Measurements from ENCODE around the gene COMMD1.
"Not testable (repeated sequence)": the region's sequence is repeated elsewhere in the genome, so short reads cannot be mapped to it uniquely, and the experiment has no call there.

Gene COMMD1

DNA sequence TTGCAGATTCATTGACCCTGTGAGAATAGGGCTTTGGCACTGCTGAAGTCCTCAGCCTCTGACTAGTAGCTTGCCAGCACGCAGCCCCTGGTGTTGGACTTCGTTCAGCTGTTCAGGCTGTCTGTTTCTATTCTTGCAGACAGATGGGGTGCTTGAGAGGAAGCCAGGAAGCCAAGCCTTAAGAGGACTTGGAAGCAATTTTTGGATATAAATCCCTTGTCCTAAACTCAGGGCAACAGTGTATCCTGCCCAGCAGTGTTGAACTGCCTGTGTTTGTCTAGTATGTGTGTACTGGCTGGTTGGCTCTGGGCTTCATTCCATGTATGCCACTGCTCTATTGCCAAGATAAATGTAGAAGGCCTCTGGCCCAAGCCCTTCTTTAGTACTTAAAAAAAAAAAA is 108.6 kb downstream of the COMMD1 start:
- DNase-seq (ENCODE audit: low read depth in 2 of 3, low spot score in 1 of 3): no peak

DNA sequence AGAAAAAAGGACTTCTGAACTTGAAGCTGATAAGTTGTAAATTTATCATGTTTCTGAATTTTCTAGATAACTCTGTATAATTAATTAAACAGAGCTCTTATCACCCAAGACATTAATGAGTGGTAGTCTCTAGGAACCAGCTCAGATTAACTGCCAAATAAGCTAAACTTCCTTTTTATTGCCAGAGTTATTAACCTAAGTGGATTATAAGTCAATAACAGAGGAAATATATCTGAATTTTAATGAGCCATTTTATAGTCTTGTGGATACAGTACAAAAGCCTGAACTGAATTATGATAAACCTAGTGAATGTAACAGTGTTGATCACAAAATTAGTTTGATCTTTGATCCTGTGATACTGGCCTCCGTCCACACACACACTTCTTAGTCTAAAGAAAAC is 111.5 kb downstream of the COMMD1 start:
- no peak for DNase-seq (ENCODE audit: low read depth in 2 of 3, low spot score in 1 of 3)

DNA sequence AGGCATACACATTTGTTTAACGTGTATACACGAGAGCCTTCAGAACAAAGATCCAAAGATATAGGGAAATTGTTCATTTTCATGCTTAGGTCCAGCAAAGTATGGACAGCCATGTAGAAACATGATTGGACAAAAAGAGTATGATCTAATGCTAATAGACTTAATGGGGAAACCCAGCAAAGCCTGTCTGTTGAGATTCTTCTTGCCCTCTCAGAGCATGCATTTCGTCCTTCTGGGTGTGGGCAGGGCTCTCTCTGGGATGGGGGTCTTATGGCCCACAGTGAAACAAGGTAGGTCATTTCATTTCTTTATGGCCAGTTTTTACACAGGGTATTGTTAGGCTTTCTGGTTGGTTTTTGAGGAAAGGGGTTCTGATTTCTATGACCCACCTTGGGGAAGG is 124.4 kb downstream of the COMMD1 start:
- no peak for DNase-seq (ENCODE audit: low read depth in 2 of 3, low spot score in 1 of 3)

DNA sequence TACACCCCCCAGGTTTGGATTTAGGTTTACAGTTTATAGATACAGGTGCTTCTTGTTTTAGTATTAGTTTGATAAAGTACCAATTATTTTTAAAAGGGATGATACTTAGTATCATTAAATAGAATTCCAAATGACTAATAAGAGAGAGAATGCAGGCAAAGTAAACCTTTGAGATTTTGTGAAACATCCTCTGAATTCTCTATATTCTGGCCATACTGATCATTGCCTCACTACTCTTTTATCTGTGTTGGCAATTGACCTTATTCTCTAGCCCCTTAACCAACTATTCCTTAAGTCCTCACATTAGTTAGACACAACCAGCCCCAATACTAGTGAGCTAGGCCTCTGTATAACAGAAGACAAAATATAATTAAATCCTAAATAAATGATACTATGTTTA is 125.4 kb downstream of the COMMD1 start:
- no peak for DNase-seq (ENCODE audit: low read depth in 2 of 3, low spot score in 1 of 3)

DNA sequence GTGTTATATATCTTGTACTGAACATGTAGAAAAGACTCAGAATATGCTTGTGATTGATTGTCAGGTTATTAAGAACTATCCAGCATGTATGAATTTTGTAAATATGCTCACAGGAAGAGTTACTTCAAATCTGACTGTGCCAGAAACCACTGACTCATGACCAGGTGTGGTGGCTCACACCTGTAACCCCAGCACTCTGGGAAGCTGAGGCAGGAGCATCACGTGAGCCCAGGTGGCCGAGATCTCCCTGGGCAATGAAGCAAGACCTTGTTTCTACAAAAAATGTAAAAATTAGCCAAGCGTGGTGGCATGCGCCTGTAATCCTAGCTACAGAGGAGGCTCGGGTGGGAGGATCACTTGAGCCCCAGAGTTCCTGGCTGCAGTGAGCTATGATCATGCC is 126.6 kb downstream of the COMMD1 start:
- DNase-seq (ENCODE audit: low read depth in 2 of 3, low spot score in 1 of 3): no peak

DNA sequence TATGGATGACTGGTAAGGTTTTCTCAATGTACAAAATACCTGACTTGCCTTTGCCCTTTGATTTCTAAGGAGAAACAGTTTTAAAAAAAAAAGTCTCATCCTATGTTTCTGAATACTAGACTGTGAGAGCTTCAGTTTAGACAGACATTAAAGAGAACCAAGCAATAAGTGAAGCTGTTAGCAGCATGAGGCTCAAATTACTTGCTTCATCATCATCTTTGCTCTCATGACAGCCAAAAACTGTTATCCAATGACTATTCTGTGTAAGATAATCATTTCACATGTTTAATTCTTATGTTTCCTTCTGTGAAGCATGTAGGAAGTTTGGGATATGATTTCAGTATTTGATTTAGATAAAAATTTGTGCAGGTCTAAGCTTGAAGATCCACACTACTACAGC is 129.2 kb downstream of the COMMD1 start:
- no peak for DNase-seq (ENCODE audit: low read depth in 2 of 3, low spot score in 1 of 3)

DNA sequence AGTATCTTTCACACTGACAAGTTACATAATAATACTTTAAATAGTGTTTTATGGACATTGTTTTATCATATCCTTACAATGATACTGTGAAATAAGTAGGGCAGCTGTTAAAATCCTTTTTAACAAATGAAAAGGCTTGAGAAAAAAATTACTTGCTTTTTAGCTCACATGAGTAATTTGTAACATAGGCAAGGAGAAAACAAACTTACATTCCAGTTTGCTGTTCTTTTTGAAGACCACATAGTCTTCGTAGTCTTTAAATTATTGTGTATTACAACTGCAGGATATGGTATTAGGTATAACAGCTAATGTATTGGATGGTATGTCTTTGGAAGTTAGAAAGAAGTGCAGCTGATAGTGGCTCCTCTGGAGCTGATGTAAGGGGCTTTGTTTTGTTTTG is 130.8 kb downstream of the COMMD1 start:
- no peak for DNase-seq (ENCODE audit: low read depth in 2 of 3, low spot score in 1 of 3)

DNA sequence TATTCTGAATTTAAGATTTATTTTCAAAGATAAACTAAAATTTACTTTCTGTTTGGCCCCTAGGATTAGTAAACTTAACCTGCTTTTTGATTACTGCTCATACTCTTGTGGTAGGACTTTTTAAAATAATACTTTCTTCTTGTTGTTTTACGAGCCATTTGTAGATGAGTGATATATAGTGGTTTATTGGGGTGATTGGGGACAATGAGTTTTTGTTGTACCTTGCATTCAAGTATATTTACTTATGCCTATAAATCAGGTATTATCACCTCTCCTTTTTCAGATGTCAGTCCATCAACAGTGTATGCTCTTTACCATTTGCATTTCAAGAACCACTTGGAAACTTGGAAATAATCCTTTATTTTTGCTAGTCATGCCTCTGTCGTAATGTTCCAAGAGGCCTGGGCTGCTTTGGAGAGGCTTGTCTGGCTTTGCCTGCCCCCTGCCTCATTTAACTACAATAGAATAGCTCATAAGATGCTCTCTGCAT is 131.3 kb downstream of the COMMD1 start:
- DNase-seq (ENCODE audit: low read depth in 2 of 3, low spot score in 1 of 3): no peak

DNA sequence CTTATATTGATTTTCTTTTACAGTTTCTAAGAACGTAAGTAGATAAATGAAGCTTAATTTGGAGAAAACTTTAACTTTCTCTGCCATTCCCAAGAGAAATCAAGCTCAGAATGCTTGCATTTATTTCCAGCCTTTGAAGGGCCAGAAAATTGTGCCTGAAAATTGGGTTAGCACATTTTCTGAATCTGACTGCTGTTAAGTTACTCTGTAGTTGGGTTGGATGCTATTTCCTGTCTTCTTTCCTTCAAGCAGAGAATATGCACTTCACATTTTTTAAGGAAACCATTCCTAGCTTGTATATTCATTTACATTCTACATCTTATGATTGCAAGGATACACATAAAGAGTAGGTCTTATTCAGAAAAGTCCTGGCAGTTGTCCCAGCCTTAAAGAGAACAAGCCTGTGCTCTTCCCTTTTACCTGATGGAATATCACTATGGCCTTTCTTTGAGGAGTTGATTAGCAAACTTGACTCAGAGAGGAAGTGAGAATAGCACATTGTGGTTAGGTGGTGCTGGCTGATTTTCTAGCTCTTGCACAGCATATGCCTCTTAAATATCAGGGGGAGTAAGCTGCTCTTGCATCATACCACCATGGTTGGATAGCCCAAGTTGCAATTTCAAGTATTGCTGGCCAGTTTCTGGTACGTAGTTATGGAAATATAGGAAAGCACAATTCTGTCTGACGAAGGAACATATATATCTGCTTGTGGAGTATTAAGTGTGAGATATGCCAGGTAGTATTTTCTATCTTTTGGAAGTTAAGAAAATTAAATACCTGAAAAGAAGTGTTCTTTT is 133.7 kb downstream of the COMMD1 start:
- DNase-seq (ENCODE audit: low read depth in 2 of 3, low spot score in 1 of 3): peak; percentile 10 to 26 (median 17)

DNA sequence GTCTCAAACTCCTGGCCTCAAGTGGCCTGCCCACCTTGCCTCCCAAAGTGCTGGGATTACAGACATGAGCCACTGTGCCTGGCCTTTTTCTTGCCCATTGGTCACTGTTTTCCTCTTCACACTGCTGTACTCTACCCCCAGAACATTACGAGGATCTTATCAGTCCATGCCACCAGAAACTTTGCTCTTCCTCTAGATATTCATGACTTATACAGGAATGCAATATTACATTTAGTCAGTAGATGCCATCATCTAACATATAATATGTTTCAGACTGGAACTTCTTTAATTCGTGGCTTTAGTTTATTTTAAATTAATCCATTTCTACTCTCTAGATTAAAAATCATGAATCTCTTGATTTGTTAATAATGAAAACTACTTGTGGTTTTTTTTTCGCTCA is 135.5 kb downstream of the COMMD1 start:
- DNase-seq (ENCODE audit: low read depth in 2 of 3, low spot score in 1 of 3): no peak

DNA sequence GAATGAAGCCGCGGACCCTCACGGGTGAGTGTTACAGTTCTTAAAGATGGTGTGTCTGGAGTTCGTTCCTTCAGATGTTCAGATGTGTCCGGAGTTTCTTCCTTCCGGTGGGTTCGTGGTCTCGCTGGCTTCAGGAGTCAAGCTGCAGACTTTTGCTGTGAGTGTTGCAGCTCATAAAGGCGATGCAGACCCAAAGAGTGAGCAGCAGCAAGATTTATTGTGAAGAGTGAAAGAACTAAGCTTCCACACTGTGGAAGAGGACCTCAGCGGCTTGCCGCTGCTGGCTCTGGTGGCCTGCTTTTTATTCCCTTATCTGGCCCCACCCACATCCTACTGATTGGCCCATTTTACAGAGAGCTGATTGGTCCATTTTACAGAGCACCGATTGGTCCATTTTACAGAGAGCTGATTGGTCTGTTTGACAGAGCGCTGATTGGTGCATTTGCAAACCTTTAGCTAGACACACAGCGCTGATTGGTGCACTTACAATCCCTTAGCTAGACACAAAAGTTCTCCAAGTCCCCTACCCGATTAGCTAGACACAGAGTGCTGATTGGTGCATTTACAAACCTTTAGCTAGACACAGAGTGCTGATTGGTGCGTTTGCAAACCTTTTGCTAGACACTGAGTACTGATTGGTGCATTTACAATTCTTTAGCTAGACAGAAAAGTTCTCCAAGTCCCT is 136.4 kb downstream of the COMMD1 start:
- DNase-seq (ENCODE audit: low read depth in 2 of 3, low spot score in 1 of 3): not testable (repeated sequence)

DNA sequence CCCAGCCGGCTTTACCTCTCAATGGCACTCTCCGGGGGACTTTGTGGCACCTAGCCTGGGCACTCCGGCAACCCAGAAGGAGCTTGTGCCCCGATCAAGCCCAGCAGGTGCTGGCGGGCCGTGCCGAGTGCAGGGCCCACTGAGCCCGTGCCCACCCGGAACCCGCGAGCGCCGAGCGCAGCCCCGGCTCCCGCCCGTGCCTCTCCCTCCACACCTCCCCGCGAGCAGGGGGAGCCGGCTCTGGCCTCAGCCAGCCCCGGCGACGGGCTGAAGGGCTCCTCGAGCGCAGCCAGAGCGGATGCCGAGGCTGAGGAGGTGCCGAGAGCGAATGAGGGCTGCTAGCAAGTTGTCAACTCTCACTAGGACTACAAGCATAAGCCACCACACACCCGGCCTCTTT is 136.9 kb downstream of the COMMD1 start:
- DNase-seq (ENCODE audit: low read depth in 2 of 3, low spot score in 1 of 3): no peak

DNA sequence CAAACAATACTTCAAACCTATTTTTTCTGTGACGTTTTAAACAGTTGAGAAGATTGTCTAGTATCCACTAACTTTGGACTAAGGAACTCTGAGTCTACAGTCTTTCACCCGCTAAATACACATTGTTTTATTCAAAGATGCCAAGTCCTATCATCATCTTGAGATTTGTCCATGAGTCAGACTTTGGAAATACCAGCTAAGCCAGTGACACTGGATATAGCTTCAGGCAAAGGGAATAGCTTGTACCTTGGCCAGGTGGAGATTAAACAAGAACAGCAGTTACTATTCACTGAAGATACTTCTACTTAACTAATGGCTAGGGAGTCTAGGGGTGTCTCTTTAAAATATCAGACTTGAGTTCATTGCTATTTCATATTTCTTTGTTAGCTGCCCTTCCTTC is 137.5 kb downstream of the COMMD1 start:
- no peak for DNase-seq (ENCODE audit: low read depth in 2 of 3, low spot score in 1 of 3)

DNA sequence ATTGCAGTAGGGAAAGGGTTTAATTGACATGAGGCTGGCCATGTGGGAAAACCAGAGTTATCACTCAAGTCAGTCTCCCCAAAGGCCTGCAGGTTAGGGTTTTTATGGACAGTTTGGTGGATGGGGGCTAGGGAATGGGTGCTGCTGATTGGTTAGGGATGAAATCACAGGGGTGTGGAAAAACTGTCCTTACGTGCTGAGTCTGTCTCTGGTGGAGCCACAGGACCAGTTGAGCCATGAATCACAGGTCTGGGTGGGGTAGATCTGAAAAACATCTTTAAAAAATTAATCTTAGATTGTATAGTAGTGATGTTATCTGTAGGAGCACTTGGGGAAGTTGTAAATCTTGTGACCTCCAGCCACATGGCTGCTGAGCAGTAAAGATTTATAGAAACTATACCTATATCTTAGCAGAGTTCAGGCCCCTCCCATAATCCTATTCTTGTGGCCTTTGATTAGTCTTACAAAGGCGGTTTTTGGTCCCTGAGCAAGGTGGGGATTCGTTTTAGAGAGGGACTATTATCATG is 139.6 kb downstream of the COMMD1 start:
- DNase-seq (ENCODE audit: low read depth in 2 of 3, low spot score in 1 of 3): no peak

DNA sequence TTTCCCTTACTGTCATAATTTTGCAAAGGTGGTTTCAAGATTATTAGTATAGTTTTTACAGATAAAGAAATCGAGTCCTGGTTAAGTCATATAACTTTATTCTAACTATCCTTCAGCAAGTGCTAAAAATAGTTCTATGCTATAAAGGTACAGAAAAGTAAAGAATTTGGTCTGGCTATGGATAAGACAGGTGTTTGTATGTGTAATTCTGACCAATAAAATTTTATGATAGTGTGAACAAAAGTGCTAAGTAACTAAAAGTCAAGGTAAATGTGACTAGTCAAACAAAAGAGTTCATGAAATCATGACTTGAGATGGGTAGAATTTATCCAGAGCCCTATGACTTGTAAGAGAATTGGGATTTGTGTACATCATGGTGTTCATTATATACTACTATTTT is 140.7 kb downstream of the COMMD1 start:
- DNase-seq (ENCODE audit: low read depth in 2 of 3, low spot score in 1 of 3): no peak

DNA sequence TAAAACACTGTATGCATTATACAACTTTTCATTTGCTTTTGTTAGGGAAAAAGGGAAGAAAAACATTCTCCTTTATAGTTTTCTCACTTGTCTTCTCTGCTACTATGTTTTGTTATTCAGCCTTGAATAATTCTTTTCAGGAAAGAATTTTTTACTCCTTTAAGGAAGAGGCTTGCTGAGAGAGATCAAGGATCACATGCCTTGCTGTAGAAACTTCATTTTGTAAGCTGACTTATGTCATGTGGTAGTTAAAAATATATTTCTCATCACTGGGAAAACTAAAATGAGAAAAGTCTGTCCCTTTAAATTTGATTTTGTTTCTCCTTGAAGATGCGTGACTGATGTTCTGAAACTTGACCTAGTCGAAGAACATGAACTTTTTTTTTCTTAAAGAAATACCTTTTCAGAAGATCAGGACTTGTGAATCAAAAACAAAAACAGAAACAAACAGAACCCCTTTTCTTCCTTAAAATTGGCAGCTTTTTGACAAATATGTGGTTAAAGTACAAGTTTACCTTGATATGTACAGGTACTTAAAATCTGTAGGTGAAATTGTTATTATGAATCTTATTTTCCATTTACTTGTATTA is 145.1 kb downstream of the COMMD1 start:
- no peak for DNase-seq (ENCODE audit: low read depth in 2 of 3, low spot score in 1 of 3)

DNA sequence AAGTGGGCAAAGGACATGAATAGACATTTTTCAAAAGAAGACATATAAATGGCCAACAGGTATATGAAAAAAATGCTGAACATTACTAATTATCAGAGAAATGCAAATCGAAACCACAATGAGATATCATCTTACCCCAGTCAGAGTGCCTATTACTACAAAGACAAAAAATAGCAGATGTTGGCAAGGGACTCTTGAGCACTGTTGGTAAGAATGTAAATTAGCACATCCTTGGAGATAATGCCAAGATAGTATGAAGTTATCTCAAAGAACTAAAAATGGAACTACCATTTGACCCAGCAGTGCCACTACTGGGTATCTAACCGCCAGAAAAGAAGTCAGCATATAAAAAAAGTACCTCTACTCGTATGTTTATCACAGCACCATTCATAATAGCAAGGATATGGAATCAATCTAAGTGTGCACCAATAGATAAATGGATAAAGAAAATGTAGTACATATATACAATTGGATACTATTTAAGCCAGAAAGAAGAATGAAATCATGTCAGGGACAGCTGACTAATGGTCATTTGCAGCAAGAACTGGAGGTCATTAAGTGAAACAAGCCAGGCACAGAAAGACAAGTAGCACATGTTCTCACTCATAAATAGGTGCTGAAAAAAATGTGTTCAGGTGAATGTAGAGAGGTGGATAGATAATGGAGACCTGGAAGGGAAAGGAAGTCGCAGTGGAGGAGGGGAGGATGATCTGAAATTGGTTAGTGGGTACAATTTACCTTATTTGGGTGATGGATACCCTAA is 148.7 kb downstream of the COMMD1 start:
- no peak for DNase-seq (ENCODE audit: low read depth in 2 of 3, low spot score in 1 of 3)

DNA sequence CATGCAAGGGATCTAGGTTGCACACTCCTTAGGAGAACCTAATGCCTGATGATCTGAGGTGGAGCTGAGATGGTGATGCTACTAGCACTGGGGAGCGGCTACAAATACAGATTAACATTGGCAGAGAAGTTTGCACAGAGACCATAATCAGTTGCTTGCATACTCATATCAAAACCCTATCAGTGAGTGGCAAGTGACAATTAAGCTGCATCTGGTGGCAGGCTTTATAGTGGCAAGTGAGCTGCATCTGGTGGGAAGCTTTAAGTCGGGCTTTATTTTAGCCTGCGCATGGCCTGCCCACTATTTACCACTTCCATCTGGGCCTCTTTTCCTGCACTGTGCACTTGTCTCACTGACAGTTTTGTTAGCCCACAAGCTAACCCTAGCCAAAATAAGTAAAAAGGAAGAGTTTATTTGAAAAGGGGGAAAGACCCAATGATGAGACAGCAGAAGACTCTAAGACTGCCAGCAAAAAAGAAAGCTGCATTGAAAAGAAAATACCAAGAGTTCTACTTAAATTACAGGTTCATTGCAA is 149.5 kb downstream of the COMMD1 start:
- DNase-seq (ENCODE audit: low read depth in 2 of 3, low spot score in 1 of 3): no peak

DNA sequence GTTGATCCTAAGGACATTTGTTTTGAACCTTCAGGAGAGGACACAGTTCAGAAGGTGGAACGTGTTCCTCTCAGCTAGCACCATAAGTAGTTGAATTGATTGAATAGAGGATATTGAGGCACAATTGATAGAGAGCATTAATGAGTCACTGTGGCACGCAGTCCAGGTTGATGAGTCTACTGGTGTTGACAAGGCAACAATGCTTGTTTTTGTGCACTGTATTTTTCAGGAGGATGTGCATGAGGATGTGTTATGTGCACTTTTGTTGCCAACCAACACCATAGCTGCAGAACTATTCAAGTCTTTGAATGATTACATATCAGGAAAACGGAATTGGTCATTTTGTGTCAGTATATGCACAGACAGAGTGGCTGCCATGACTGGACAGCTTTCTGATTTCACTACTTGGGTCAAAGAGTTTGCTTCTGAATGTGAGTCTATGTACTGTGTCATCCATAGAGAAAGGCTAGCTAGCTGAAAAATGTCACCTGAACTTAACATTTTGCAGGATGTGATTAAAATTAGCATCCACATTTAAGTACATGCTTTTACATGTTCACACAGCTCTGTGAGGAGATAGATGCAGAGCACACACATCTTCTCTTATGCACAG is 150.4 kb downstream of the COMMD1 start:
- DNase-seq (ENCODE audit: low read depth in 2 of 3, low spot score in 1 of 3): no peak

DNA sequence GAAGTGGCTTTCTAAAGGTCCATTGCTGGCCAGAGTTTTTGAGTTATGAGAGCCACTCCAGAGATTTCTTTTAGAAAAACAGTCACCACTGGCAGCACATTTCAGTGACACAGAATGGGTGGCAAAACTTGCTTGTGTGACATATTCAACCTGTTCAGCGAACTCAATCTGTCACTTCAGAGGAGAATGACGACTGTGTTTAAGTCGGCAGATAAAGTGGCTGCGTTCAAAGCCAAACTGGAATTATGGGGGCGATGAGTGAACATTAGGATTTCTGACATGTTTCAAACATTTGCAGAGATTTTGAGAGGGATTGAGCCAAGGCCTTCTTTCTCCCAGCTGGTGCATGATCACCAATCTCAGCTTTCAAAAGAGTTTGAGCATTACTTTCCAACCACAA is 150.9 kb downstream of the COMMD1 start:
- no peak for DNase-seq (ENCODE audit: low read depth in 2 of 3, low spot score in 1 of 3)

DNA sequence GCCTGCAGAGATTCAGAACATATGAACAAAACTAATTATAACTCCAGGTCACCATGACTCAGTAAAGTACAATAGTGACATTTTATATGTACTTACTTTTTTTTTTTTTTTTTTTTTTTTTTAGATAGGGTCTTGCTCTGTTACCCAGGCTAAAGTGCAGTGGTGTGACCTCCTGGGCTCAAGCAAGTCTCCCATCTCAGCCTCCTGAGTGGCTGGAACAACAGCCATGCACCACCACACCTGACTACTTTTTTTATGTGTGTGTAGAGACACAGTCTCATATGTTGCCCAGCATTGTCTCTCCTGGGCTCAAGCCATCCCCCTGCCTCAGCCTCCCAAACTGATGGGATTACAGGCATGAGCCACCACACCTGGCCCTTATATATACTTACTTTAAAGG is 159.8 kb downstream of the COMMD1 start:
- no peak for DNase-seq (ENCODE audit: low read depth in 2 of 3, low spot score in 1 of 3)
